Transverse colon (tissue), 4 donors: ENCODE results near the gene SGCE. TPM values are rescaled to one million over a fixed set of nuclear protein-coding genes. Genes with fewer than 3 reads are reported as not detected.

ENCODE experiments used
- DNase-seq: peaks from one replicate; pipeline ENCODE4 v3.0.0-alpha.2; 2019
- H3K27ac ChIP-seq, 4 donors: fragments of 200-600 bp; sonication (generic); 2 replicates each; pipeline ENCODE4 v1.5.1; 2016 to 2018; ENCODE audit warnings: inconsistent platforms in 4 of 4
- H3K27me3 ChIP-seq: fragments of 200-600 bp; sonication (generic); 2 replicates; pipeline ENCODE4 v1.5.1; 2017; ENCODE audit warnings: inconsistent platforms
- H3K36me3 ChIP-seq, 4 donors: fragments of 200-600 bp; sonication (generic); 2 replicates each; pipeline ENCODE4 v1.5.1; 2017 to 2019; ENCODE audit warnings: inconsistent platforms in 4 of 4
- H3K4me1 ChIP-seq, 4 donors: fragments of 200-600 bp; sonication (generic); 2 replicates each; pipeline ENCODE4 v1.5.1; 2017 to 2020; ENCODE audit warnings: inconsistent platforms in 4 of 4
- H3K4me3 ChIP-seq, 4 donors: fragments of 200-600 bp; sonication (generic); 1 replicate in 1 of 4; 2 replicates in 3 of 4; pipeline versions ENCODE4 v1.5.1 to v1.6.1; 2017 to 2019; ENCODE audit warnings: inconsistent platforms in 4 of 4
- H3K9me3 ChIP-seq, 2 donors: fragments of 200-600 bp; sonication (generic); 2 replicates each; pipeline ENCODE4 v1.5.1; 2017 to 2019; ENCODE audit warnings: inconsistent platforms in 2 of 2
- CTCF ChIP-seq, 5 experiments: fragments of 200-600 bp in 3 of 5; fragments of 450-650 bp in 2 of 5; sonication (generic) in 3 of 5; IDR thresholded peaks; 1 replicate in 2 of 5; 2 replicates in 3 of 5; pipeline ENCODE4 v1.5.1; 2016 to 2017; ENCODE audit warnings: antibody characterized with exemption in 5 of 5, inconsistent platforms in 3 of 5, mild to moderate bottlenecking in 2 of 5, moderate library complexity in 1 of 5
- EP300 ChIP-seq: sonication (generic); formaldehyde crosslinking; IDR thresholded peaks from one replicate; pipeline ENCODE4 v1.6.1; 2017; ENCODE audit warnings: antibody characterized with exemption, low read depth
- POLR2A ChIP-seq: fragments of 450-650 bp; IDR thresholded peaks from one replicate; pipeline ENCODE4 v1.6.1; 2016; ENCODE audit warnings: antibody characterized with exemption, mild to moderate bottlenecking, moderate library complexity
- POLR2AphosphoS5 ChIP-seq, 3 donors: sonication (generic); formaldehyde crosslinking; IDR thresholded peaks; one replicate each; pipeline ENCODE4 v1.6.1; 2016; ENCODE audit warnings: antibody characterized with exemption in 3 of 3
- WGBS, 2 donors: methylation state at CpG; one replicate each; pipeline ENCODE4 v1.1.5; 2018; ENCODE audit warnings: low coverage in 1 of 2; 5-methylcytosine and 5-hydroxymethylcytosine counted together
- in situ Hi-C, 4 donors: fragments of 200-750 bp; cut with MboI; loops; one replicate each; pipeline versions ENCODE4 v1.15.0 to v1.15.1; 2017; ENCODE audit warnings: low sequenced_read_pairs in 3 of 4, low pct_ligation_motif_present in 1 of 4, low pct_unique_long_range_greater_than_20kb in 1 of 4
- intact Hi-C: fragments of 100-400 bp; cut with DNase I; formaldehyde crosslinking; loops from one replicate; pipeline ENCODE4 v1.15.1; 2023; ENCODE audit warnings: low total_unique reads
- total RNA-seq, 4 donors: library from RNA; depleted of rRNA; stranded (reverse); fragments of >200 nt; gene quantifications; one replicate each; pipeline ENCODE4 v1.1.0, GENCODE V29; 2016

The SGCE gene
- total RNA-seq, 4 donors from 2014 or later = 24.1 to 62.1 (median 33.2) TPM

- Histone ChIP-seq H3K36me3 (no peaks in the 10 kb centered on the region), H3K27me3 (no peaks in the 10 kb centered on the region), H3K9me3 (no peaks in the 10 kb centered on the region), H3K4me1 (no peaks in the 10 kb centered on the region), H3K27ac (no peak overlapping the region), H3K4me3 (no peak overlapping the region)
- in situ Hi-C loops (no loop called here), intact Hi-C loops (no loop called here)
- DNase-seq = no peak
- 85 to 89% methylated on average over 4 of the region's 4 CpGs for WGBS, 2 donors
- no peak for TF ChIP-seq POLR2A
- no peak for TF ChIP-seq EP300
- TF ChIP-seq POLR2AphosphoS5 (IDR thresholded peaks at IDR 0.05) = no peak
- no peak for TF ChIP-seq CTCF (IDR thresholded peaks at IDR 0.05)
Observed at GRCh38 chr7:94630855-94631254, 25.1 kb downstream of the SGCE start.

GRCh38 chr7:94623820-94624219 lies 32.1 kb downstream of the SGCE start:
- DNase-seq = no peak
- no peaks in the 10 kb centered on the region for H3K36me3 ChIP-seq
- in situ Hi-C loops (no loop called here), intact Hi-C loops (no loop called here)
- WGBS, 2 donors = 38 to 41% methylated on average over 3 of the region's 3 CpGs
- H3K9me3 ChIP-seq = no peaks in the 10 kb centered on the region
- H3K27ac ChIP-seq = no peak overlapping the region
- no peak for TF ChIP-seq EP300
- no peak for TF ChIP-seq POLR2AphosphoS5 (IDR thresholded peaks at IDR 0.05)
- no peak for TF ChIP-seq POLR2A
- TF ChIP-seq CTCF (IDR thresholded peaks at IDR 0.05) = no peak
- H3K4me3 ChIP-seq = no peak overlapping the region
- no peaks in the 10 kb centered on the region for H3K27me3 ChIP-seq
- peaks cover 0 to 13% (median 6%) of the 10 kb centered on the region in 4 donors for H3K4me1 ChIP-seq

GRCh38 chr7:94621120-94621519 lies 34.8 kb downstream of the SGCE start:
- intact Hi-C loops = no loop called here
- in situ Hi-C loops = no loop called here
- no peak for DNase-seq
- Histone ChIP-seq H3K9me3 (no peaks in the 10 kb centered on the region), H3K4me1 (peaks cover 0 to 13% (median 6%) of the 10 kb centered on the region in 4 donors), H3K4me3 (no peak overlapping the region), H3K36me3 (no peaks in the 10 kb centered on the region), H3K27me3 (no peaks in the 10 kb centered on the region), H3K27ac (peak overlapping the region in 3 of 4 donors; percentile 20 to 49 (median 27))
- no peak for TF ChIP-seq CTCF (IDR thresholded peaks at IDR 0.05)
- TF ChIP-seq EP300 = no peak
- TF ChIP-seq POLR2AphosphoS5 (IDR thresholded peaks at IDR 0.05) = no peak
- no peak for TF ChIP-seq POLR2A
- WGBS, 2 donors = 68 to 96% methylated on average over 2 of the region's 2 CpGs

DNA sequence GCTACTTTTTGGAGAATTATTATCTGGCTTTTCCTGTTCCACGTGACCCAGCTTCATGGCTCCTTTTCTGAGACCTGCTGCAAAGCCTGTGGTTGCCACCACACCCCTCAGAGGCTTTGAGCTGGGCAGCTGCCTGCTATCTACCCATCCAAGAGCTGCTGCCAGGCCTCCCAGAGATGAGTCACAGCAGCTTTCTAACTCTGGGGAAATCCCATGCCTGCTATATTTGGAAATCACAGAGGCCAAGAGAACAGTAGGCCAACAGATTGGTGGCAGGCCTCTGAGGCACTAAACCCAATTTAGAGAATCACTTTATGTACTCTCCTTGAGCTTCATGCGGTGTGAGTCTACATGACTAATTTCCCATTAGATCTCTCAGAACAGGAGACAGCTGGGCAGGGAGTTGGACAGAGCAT lies 35.2 kb downstream of the SGCE start:
- H3K9me3 ChIP-seq = no peaks in the 10 kb centered on the region
- WGBS, 2 donors = 3 to 13% methylated on average over 2 of the region's 2 CpGs
- no peaks in the 10 kb centered on the region for H3K27me3 ChIP-seq
- TF ChIP-seq POLR2AphosphoS5 (IDR thresholded peaks at IDR 0.05) = peak in 2 of 3 donors; percentile 12 to 27
- no peak for TF ChIP-seq EP300
- no peak for TF ChIP-seq POLR2A
- TF ChIP-seq CTCF (IDR thresholded peaks at IDR 0.05) = no peak
- peak; percentile 42 for DNase-seq
- H3K27ac ChIP-seq = peak overlapping the region in 3 of 4 donors; percentile 20 to 49 (median 27)
- intact Hi-C loops = no loop called here
- H3K4me1 ChIP-seq = peaks cover 0 to 13% (median 6%) of the 10 kb centered on the region in 4 donors
- in situ Hi-C loops = no loop called here
- H3K36me3 ChIP-seq = no peaks in the 10 kb centered on the region
- H3K4me3 ChIP-seq = no peak overlapping the region
